ENCODE measurements around the gene TIMM50. TPM values are rescaled to one million over a fixed set of nuclear protein-coding genes. Genes with fewer than 3 reads are reported as not detected.
"Not testable (repeated sequence)": the region's sequence is repeated elsewhere in the genome, so short reads cannot be mapped to it uniquely, and the experiment has no call there.

The TIMM50 gene
- total and polyA plus RNA-seq, 4 donors = 24.3 to 39.9 (median 30.5) TPM

- peaks cover 0 to 7% (median 4%) of the 10 kb centered on the region in 4 donors for H3K4me1 ChIP-seq (ENCODE audit: control insufficient read depth in 4 of 4, insufficient read depth in 4 of 4, low read length in 3 of 4)
- no peak overlapping the region for H3K4me3 ChIP-seq (ENCODE audit: low read depth in 1 of 3, low read length in 3 of 3)
- no peak overlapping the region for H3K27ac ChIP-seq (ENCODE audit: low read depth in 1 of 2, low read length in 2 of 2)
- TF ChIP-seq REST (IDR thresholded peaks at IDR 0.05) (no peak), HNF4G (IDR thresholded peaks at IDR 0.05) (no peak), YY1 (IDR thresholded peaks at IDR 0.05) (no peak), FOXA2 (IDR thresholded peaks at IDR 0.05) (no peak), HNF4A (conservative IDR thresholded peaks at IDR 0.05) (no peak), EGR1 (IDR thresholded peaks at IDR 0.05; ENCODE audit: low read depth in 2 of 2) (no peak), JUND (IDR thresholded peaks at IDR 0.05) (no peak), NR2F2 (IDR thresholded peaks at IDR 0.05) (no peak), FOXA1 (IDR thresholded peaks at IDR 0.05) (no peak)
- no peak overlapping the region for H3K9ac ChIP-seq (ENCODE audit: low read depth in 1 of 2, low read length in 2 of 2)
- DNase-seq (ENCODE audit: low spot score) = no peak
- H3K36me3 ChIP-seq (ENCODE audit: control insufficient read depth in 4 of 4, insufficient read depth in 3 of 4, low read depth in 1 of 4, low read length in 3 of 4) = peaks cover 20 to 55% (median 36%) of the 10 kb centered on the region in 4 donors
- no peaks in the 10 kb centered on the region for H3K9me3 ChIP-seq (ENCODE audit: control insufficient read depth in 4 of 4, low read length in 3 of 4)
- 97% methylated on average over 2 of the region's 2 CpGs for WGBS
- no peaks in the 10 kb centered on the region for H3K27me3 ChIP-seq (ENCODE audit: control insufficient read depth in 4 of 4, insufficient read depth in 4 of 4, low read length in 3 of 4)
Observed at GRCh38 chr19:39475748-39476147, 4.9 kb upstream of the TIMM50 start.

GRCh38 chr19:39479319-39479801 lies 1.3 kb upstream of the TIMM50 start:
- H3K27ac ChIP-seq (ENCODE audit: low read depth in 1 of 2, low read length in 2 of 2); H3K27me3 ChIP-seq (ENCODE audit: control insufficient read depth in 4 of 4, insufficient read depth in 4 of 4, low read length in 3 of 4); DNase-seq (ENCODE audit: low spot score); H3K9ac ChIP-seq (ENCODE audit: low read depth in 1 of 2, low read length in 2 of 2); H3K4me3 ChIP-seq (ENCODE audit: low read depth in 1 of 3, low read length in 3 of 3); H3K9me3 ChIP-seq (ENCODE audit: control insufficient read depth in 4 of 4, low read length in 3 of 4): not testable (repeated sequence)
- WGBS = 85% methylated on average over 11 of the region's 11 CpGs
- peaks cover 3 to 19% (median 15%) of the 10 kb centered on the region in 4 donors for H3K4me1 ChIP-seq (ENCODE audit: control insufficient read depth in 4 of 4, insufficient read depth in 4 of 4, low read length in 3 of 4)
- peaks cover 3 to 20% (median 14%) of the 10 kb centered on the region in 4 donors for H3K36me3 ChIP-seq (ENCODE audit: control insufficient read depth in 4 of 4, insufficient read depth in 3 of 4, low read depth in 1 of 4, low read length in 3 of 4)

- DNase-seq (ENCODE audit: low spot score) = no peak
- Histone ChIP-seq H3K27ac (ENCODE audit: low read depth in 1 of 2, low read length in 2 of 2) (peak overlapping the region in 1 of 2 donors; percentile 82), H3K4me3 (ENCODE audit: low read depth in 1 of 3, low read length in 3 of 3) (peak overlapping the region in 2 of 3 donors; percentile 78 to 95), H3K9me3 (ENCODE audit: control insufficient read depth in 4 of 4, low read length in 3 of 4) (no peaks in the 10 kb centered on the region), H3K4me1 (ENCODE audit: control insufficient read depth in 4 of 4, insufficient read depth in 4 of 4, low read length in 3 of 4) (peaks cover 3 to 19% (median 15%) of the 10 kb centered on the region in 4 donors), H3K9ac (ENCODE audit: low read depth in 1 of 2, low read length in 2 of 2) (peak overlapping the region; percentile 57 to 90), H3K36me3 (ENCODE audit: control insufficient read depth in 4 of 4, insufficient read depth in 3 of 4, low read depth in 1 of 4, low read length in 3 of 4) (peaks cover 3 to 14% (median 8%) of the 10 kb centered on the region in 4 donors), H3K27me3 (ENCODE audit: control insufficient read depth in 4 of 4, insufficient read depth in 4 of 4, low read length in 3 of 4) (no peaks in the 10 kb centered on the region)
- WGBS = 68% methylated on average over 10 of the region's 10 CpGs
- TF ChIP-seq EGR1 (IDR thresholded peaks at IDR 0.05; ENCODE audit: low read depth in 2 of 2) = no peak
- TF ChIP-seq ZBTB33 (IDR thresholded peaks at IDR 0.05) = no peak
- no peak for TF ChIP-seq MAX (IDR thresholded peaks at IDR 0.05)
- TF ChIP-seq GABPA (IDR thresholded peaks at IDR 0.05 in 1 of 2, conservative IDR thresholded peaks at IDR 0.05 in 1 of 2) = no peak
- no peak for TF ChIP-seq FOXA1 (IDR thresholded peaks at IDR 0.05)
- TF ChIP-seq ATF3 (IDR thresholded peaks at IDR 0.05) = no peak
- no peak for TF ChIP-seq JUND (IDR thresholded peaks at IDR 0.05)
- no peak for TF ChIP-seq YY1 (IDR thresholded peaks at IDR 0.05)
- TF ChIP-seq CTCF (IDR thresholded peaks at IDR 0.05; ENCODE audit: low read depth, low read length, missing input control) = no peak
- no peak for TF ChIP-seq FOXA2 (IDR thresholded peaks at IDR 0.05)
Observed at GRCh38 chr19:39479916-39480315, 722 bp upstream of the TIMM50 start.

Data from liver (tissue), 9 donors.